ENCODE measurements around the gene NAAA. TPM values are rescaled to one million over a fixed set of nuclear protein-coding genes. Genes with fewer than 3 reads are reported as not detected.
"Not testable (repeated sequence)": the region's sequence is repeated elsewhere in the genome, so short reads cannot be mapped to it uniquely, and the experiment has no call there.

Gene NAAA
- total RNA-seq, 1 donor from 2014 or later: 14.5 TPM

GRCh38 chr4:75919920-75920319, 20.9 kb downstream of the NAAA start:
- no peak for DNase-seq (ENCODE audit: low read depth)

- DNase-seq (ENCODE audit: low read depth): peak; percentile 97
Observed at GRCh38 chr4:75916091-75916661, 24.6 kb downstream of the NAAA start.

GRCh38 chr4:75912968-75913367, 27.8 kb downstream of the NAAA start:
- DNase-seq (ENCODE audit: low read depth): no peak

- DNase-seq (ENCODE audit: low read depth): not testable (repeated sequence)
Observed at GRCh38 chr4:75910831-75911230, 30.0 kb downstream of the NAAA start.

- no peak for DNase-seq (ENCODE audit: low read depth)
Observed at GRCh38 chr4:75909405-75909804, 31.4 kb downstream of the NAAA start.

GRCh38 chr4:75908555-75908954, 32.3 kb downstream of the NAAA start:
- DNase-seq (ENCODE audit: low read depth): peak; percentile 36

- DNase-seq (ENCODE audit: low read depth): peak; percentile 19
Observed at GRCh38 chr4:75907966-75908365, 32.8 kb downstream of the NAAA start.

- DNase-seq (ENCODE audit: low read depth): no peak
Observed at GRCh38 chr4:75904076-75904475, 36.7 kb downstream of the NAAA start.

- no peak for DNase-seq (ENCODE audit: low read depth)
Observed at GRCh38 chr4:75902352-75902751, 38.5 kb downstream of the NAAA start, which contains the start of gene PPEF2. Gene PPEF2, minus strand, starts transcription at chr4:75902452. Its CDS starts 6,127 bp downstream, at chr4:75896325.

- no peak for DNase-seq (ENCODE audit: low read depth)
Observed at GRCh38 chr4:75898536-75898935, 42.3 kb downstream of the NAAA start.

- DNase-seq (ENCODE audit: low read depth): peak; percentile 22
Observed at GRCh38 chr4:75895744-75896314, 45.0 kb downstream of the NAAA start.

GRCh38 chr4:75892508-75892907, 48.3 kb downstream of the NAAA start:
- no peak for DNase-seq (ENCODE audit: low read depth)

- DNase-seq (ENCODE audit: low read depth): no peak
Observed at GRCh38 chr4:75891611-75892010, 49.2 kb downstream of the NAAA start.

GRCh38 chr4:75889537-75890199, 51.1 kb downstream of the NAAA start:
- no peak for DNase-seq (ENCODE audit: low read depth)

- no peak for DNase-seq (ENCODE audit: low read depth)
Observed at GRCh38 chr4:75886104-75886503, 54.7 kb downstream of the NAAA start.

- DNase-seq (ENCODE audit: low read depth): no peak
Observed at GRCh38 chr4:75881476-75881875, 59.3 kb downstream of the NAAA start.

GRCh38 chr4:75880278-75880677, 60.5 kb downstream of the NAAA start:
- DNase-seq (ENCODE audit: low read depth): no peak

GRCh38 chr4:75878246-75878756, 62.5 kb downstream of the NAAA start:
- no peak for DNase-seq (ENCODE audit: low read depth)

GRCh38 chr4:75876218-75876617, 64.6 kb downstream of the NAAA start:
- no peak for DNase-seq (ENCODE audit: low read depth)

GRCh38 chr4:75869100-75869499, 71.7 kb downstream of the NAAA start:
- no peak for DNase-seq (ENCODE audit: low read depth)

GRCh38 chr4:75867130-75867529, 73.7 kb downstream of the NAAA start:
- peak; percentile 86 for DNase-seq (ENCODE audit: low read depth)

All from renal cortical epithelial cell (primary cell).